HepG2 (cell line): ENCODE results near the gene TMIGD2. TPM values are rescaled to one million over a fixed set of nuclear protein-coding genes. Genes with fewer than 3 reads are reported as not detected.

Source experiments
- ATM ChIP-seq: fragments of 450-650 bp; IDR thresholded peaks from 2 replicates; pipeline ENCODE4 v1.7.1; 2017; ENCODE audit warnings: mild to moderate bottlenecking, borderline replicate concordance
- DPF2 ChIP-seq: sonication (generic); formaldehyde crosslinking; IDR thresholded peaks from 2 replicates; pipeline ENCODE4 v1.4.0; 2020; ENCODE audit warnings: mild to moderate bottlenecking, low read depth, missing genetic modification reagents, borderline replicate concordance
- ETV6 ChIP-seq: sonication (generic); formaldehyde crosslinking; conservative IDR thresholded peaks from 2 replicates; pipeline ENCODE4 v1.4.0; 2020; ENCODE audit warnings: missing genetic modification reagents
- HCFC1 ChIP-seq: fragments of 150-350 bp; IDR thresholded peaks from 2 replicates; pipeline ENCODE4 v1.6.1; 2014; ENCODE audit warnings: low read depth, low read length
- MEF2D ChIP-seq: sonication (generic); formaldehyde crosslinking; IDR thresholded peaks from 2 replicates; pipeline ENCODE4 v1.5.1; 2020; ENCODE audit warnings: mild to moderate bottlenecking, missing genetic modification reagents
- MXI1 ChIP-seq: IDR thresholded peaks from 3 replicates; pipeline ENCODE4 v1.6.1; 2012; ENCODE audit warnings: low read depth, low read length, inconsistent platforms, borderline replicate concordance
- NR1H2 ChIP-seq: sonication (generic); formaldehyde crosslinking; IDR thresholded peaks from 2 replicates; pipeline ENCODE4 v1.8.1; 2022; ENCODE audit warnings: low read depth, missing genetic modification reagents, borderline replicate concordance
- PAF1 ChIP-seq: IDR thresholded peaks from 2 replicates; pipeline ENCODE4 v1.6.1; 2016; ENCODE audit warnings: missing genetic modification reagents, missing compliant biosample characterization
- SRSF4 ChIP-seq: fragments of 200-400 bp; formaldehyde crosslinking; IDR thresholded peaks from one replicate; pipeline ENCODE4 v1.6.1; 2018; ENCODE audit warnings: mild to moderate bottlenecking, low read depth, low read length, moderate library complexity; ENCODE audit not compliant: poor library complexity, severe bottlenecking
- YEATS4 ChIP-seq: sonication (generic); formaldehyde crosslinking; IDR thresholded peaks from 2 replicates; pipeline ENCODE4 v1.4.0; 2020; ENCODE audit warnings: missing genetic modification reagents, borderline replicate concordance
- ZBTB10 ChIP-seq: sonication (generic); formaldehyde crosslinking; IDR thresholded peaks from 2 replicates; pipeline ENCODE4 v1.4.0; 2020; ENCODE audit warnings: missing genetic modification reagents, borderline replicate concordance
- ZFX ChIP-seq: sonication (generic); formaldehyde crosslinking; IDR thresholded peaks from 2 replicates; pipeline ENCODE4 v1.4.0; 2020; ENCODE audit warnings: mild to moderate bottlenecking, low read depth, missing genetic modification reagents, moderate library complexity
- ZNF343 ChIP-seq: sonication (generic); formaldehyde crosslinking; IDR thresholded peaks from 2 replicates; pipeline ENCODE4 v1.4.0; 2020; ENCODE audit warnings: mild to moderate bottlenecking, missing genetic modification reagents
- ZNF501 ChIP-seq: sonication (generic); formaldehyde crosslinking; IDR thresholded peaks from 2 replicates; pipeline ENCODE4 v1.5.1; 2020; ENCODE audit warnings: mild to moderate bottlenecking, moderate library complexity, missing genetic modification reagents
- polyA plus RNA-seq, 8 experiments: library from polyadenylated mRNA; depleted of rRNA in 3 of 8; stranded (reverse) in 7 of 8; unstranded in 1 of 8; fragments of >200 nt; fragmentation: Illumina TruSeq in 4 of 8; extraction: Trizol in 4 of 8; gene quantifications; 2 replicates each; pipeline versions ENCODE4 v1.2.1 to v1.2.3, GENCODE V29; 2011 to 2016; ENCODE audit warnings: low read depth in 4 of 8, missing spikeins in 1 of 8, mixed read lengths in 1 of 8; ENCODE audit not compliant: insufficient read depth in 1 of 8
- total RNA-seq, 5 experiments: library from RNA; depleted of rRNA; stranded (reverse); fragments of >200 nt; fragmentation: Illumina TruSeq; extraction: Trizol; gene quantifications; 2 replicates each; pipeline ENCODE4 v1.2.3, GENCODE V29; 2016; ENCODE audit warnings: low read depth in 1 of 5
- TF ChIP-seq, protein P1 (sequence below): fragments of 450-650 bp; IDR thresholded peaks from 2 replicates; pipeline ENCODE4 v1.6.1; 2017; ENCODE audit warnings: mild to moderate bottlenecking
- TF ChIP-seq, protein P2 (sequence below): sonication (generic); formaldehyde crosslinking; IDR thresholded peaks from 2 replicates; pipeline ENCODE4 v1.4.0; 2020; ENCODE audit warnings: missing genetic modification reagents
- TF ChIP-seq, protein P3 (sequence below): sonication (generic); formaldehyde crosslinking; IDR thresholded peaks from 2 replicates; pipeline ENCODE4 v1.5.0; 2020; ENCODE audit warnings: mild to moderate bottlenecking, missing genetic modification reagents, moderate library complexity

The TMIGD2 gene
- total and polyA plus RNA-seq, 2 of the 13 experiments (the other 11 are each of a cell fraction or from before 2014, with no cell fraction given): 0.11 to 1.0 TPM

- TF ChIP-seq NR1H2 (CRISPR knock-in tag) (no peak), YEATS4 (CRISPR knock-in tag) (peak; percentile 62), ZBTB10 (0 out of 2 replicates have a peak, but pooled peaks have one; percentile 73), ZFX (CRISPR knock-in tag) (peak; percentile 84), MXI1 (peak; percentile 51; the same call in 1 of the 3 replicates), DPF2 (peak; percentile 12; the same call in 1 of the 2 replicates), PAF1 (CRISPR knock-in tag) (no peak), ETV6 (no peak), ATM (no peak), SRSF4 (no peak), ZNF343 (CRISPR knock-in tag) (peak; percentile 2; the same call in 1 of the 2 replicates), ZNF501 (CRISPR knock-in tag) (peak; percentile 67; the same call in 1 of the 2 replicates), HCFC1 (0 out of 2 replicates have a peak, but pooled peaks have one; percentile 23), MEF2D (CRISPR knock-in tag) (no peak; the same call in 1 of the 2 replicates)
- TF ChIP-seq, protein P1, sequence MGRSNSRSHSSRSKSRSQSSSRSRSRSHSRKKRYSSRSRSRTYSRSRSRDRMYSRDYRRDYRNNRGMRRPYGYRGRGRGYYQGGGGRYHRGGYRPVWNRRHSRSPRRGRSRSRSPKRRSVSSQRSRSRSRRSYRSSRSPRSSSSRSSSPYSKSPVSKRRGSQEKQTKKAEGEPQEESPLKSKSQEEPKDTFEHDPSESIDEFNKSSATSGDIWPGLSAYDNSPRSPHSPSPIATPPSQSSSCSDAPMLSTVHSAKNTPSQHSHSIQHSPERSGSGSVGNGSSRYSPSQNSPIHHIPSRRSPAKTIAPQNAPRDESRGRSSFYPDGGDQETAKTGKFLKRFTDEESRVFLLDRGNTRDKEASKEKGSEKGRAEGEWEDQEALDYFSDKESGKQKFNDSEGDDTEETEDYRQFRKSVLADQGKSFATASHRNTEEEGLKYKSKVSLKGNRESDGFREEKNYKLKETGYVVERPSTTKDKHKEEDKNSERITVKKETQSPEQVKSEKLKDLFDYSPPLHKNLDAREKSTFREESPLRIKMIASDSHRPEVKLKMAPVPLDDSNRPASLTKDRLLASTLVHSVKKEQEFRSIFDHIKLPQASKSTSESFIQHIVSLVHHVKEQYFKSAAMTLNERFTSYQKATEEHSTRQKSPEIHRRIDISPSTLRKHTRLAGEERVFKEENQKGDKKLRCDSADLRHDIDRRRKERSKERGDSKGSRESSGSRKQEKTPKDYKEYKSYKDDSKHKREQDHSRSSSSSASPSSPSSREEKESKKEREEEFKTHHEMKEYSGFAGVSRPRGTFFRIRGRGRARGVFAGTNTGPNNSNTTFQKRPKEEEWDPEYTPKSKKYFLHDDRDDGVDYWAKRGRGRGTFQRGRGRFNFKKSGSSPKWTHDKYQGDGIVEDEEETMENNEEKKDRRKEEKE: no peak
- TF ChIP-seq, protein P2, sequence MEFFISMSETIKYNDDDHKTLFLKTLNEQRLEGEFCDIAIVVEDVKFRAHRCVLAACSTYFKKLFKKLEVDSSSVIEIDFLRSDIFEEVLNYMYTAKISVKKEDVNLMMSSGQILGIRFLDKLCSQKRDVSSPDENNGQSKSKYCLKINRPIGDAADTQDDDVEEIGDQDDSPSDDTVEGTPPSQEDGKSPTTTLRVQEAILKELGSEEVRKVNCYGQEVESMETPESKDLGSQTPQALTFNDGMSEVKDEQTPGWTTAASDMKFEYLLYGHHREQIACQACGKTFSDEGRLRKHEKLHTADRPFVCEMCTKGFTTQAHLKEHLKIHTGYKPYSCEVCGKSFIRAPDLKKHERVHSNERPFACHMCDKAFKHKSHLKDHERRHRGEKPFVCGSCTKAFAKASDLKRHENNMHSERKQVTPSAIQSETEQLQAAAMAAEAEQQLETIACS (CRISPR knock-in tag): peak; percentile 37; the same call in 1 of the 2 replicates
- TF ChIP-seq, protein P3, sequence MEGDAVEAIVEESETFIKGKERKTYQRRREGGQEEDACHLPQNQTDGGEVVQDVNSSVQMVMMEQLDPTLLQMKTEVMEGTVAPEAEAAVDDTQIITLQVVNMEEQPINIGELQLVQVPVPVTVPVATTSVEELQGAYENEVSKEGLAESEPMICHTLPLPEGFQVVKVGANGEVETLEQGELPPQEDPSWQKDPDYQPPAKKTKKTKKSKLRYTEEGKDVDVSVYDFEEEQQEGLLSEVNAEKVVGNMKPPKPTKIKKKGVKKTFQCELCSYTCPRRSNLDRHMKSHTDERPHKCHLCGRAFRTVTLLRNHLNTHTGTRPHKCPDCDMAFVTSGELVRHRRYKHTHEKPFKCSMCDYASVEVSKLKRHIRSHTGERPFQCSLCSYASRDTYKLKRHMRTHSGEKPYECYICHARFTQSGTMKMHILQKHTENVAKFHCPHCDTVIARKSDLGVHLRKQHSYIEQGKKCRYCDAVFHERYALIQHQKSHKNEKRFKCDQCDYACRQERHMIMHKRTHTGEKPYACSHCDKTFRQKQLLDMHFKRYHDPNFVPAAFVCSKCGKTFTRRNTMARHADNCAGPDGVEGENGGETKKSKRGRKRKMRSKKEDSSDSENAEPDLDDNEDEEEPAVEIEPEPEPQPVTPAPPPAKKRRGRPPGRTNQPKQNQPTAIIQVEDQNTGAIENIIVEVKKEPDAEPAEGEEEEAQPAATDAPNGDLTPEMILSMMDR: peak; percentile 51
Observed at GRCh38 chr19:4342615-4343369, 40.6 kb upstream of the TMIGD2 start (continued).
